BJ (cell line): ENCODE data around the gene ST7L. TPM values are rescaled to one million over a fixed set of nuclear protein-coding genes. Genes with fewer than 3 reads are reported as not detected.

ENCODE experiments used
- CTCF ChIA-PET: fragments of 350-600 bp; formaldehyde crosslinking; extraction: SDS; loops from one replicate; lab custom pipeline; 2021; ENCODE audit warnings: antibody characterized with exemption, inconsistent platforms; lab: Yijun Ruan, JAX
- POLR2A ChIA-PET: fragments of 300-600 bp; sonication (Branson Sonifier 250); formaldehyde crosslinking; extraction: SDS; loops from one replicate; lab custom pipeline; 2021; ENCODE audit warnings: antibody characterized with exemption; lab: Charles Lee
- DNase-seq: peaks from one replicate; pipeline ENCODE4 v3.0.0-alpha.2; 2011; ENCODE audit warnings: low read depth
- H3K27me3 ChIP-seq: 2 replicates; pipeline ENCODE4 v1.6.0; 2011; ENCODE audit warnings: low read length; ENCODE audit not compliant: control insufficient read depth, insufficient read depth
- H3K36me3 ChIP-seq: 2 replicates; pipeline ENCODE4 v1.5.1; 2011; ENCODE audit warnings: low read length; ENCODE audit not compliant: control insufficient read depth, insufficient read depth
- H3K4me3 ChIP-seq: 2 replicates; pipeline ENCODE4 v1.5.1; 2011; ENCODE audit warnings: low read depth, mild to moderate bottlenecking, control low read depth, low read length
- CTCF ChIP-seq: IDR thresholded peaks from 2 replicates; pipeline ENCODE4 v1.5.1; 2011; ENCODE audit warnings: low read depth, mild to moderate bottlenecking, control low read depth, inconsistent platforms, low read length, moderate library complexity; ENCODE audit not compliant: insufficient read depth
- polyA plus RNA-seq: library from polyadenylated mRNA; depleted of rRNA; stranded (reverse); fragments of >200 nt; gene quantifications from 2 replicates; pipeline ENCODE4 v1.2.3, GENCODE V29; 2011

Gene ST7L
- polyA plus RNA-seq, 1 experiment = 7.2 TPM

GRCh38 chr1:112554411-112554810, 64.5 kb downstream of the ST7L start:
- no peaks in the 10 kb centered on the region for H3K27me3 ChIP-seq
- no peak overlapping the region for H3K4me3 ChIP-seq
- POLR2A ChIA-PET = no interaction called here
- DNase-seq = no peak
- no peaks in the 10 kb centered on the region for H3K36me3 ChIP-seq
- TF ChIP-seq CTCF = no peak
- CTCF ChIA-PET = no interaction called here

GRCh38 chr1:112549590-112549989, 69.4 kb downstream of the ST7L start:
- Histone ChIP-seq H3K4me3 (no peak overlapping the region), H3K27me3 (no peaks in the 10 kb centered on the region), H3K36me3 (no peaks in the 10 kb centered on the region)
- no peak for TF ChIP-seq CTCF
- DNase-seq = no peak
- POLR2A ChIA-PET = no interaction called here
- CTCF ChIA-PET = no interaction called here

- no peak for TF ChIP-seq CTCF
Observed at GRCh38 chr1:112548547-112548946, 70.4 kb downstream of the ST7L start.

GRCh38 chr1:112546076-112546475, 72.9 kb downstream of the ST7L start:
- DNase-seq = no peak
- H3K4me3 ChIP-seq = no peak overlapping the region
- H3K36me3 ChIP-seq = no peaks in the 10 kb centered on the region
- no peak for TF ChIP-seq CTCF
- no peaks in the 10 kb centered on the region for H3K27me3 ChIP-seq
- ChIA-PET POLR2A (no interaction called here), CTCF (interaction anchor here (0.8 kb wide), 1 partner anchor 73 kb away, joined by 3 read pairs; the partner anchor contains the start of gene ST7L)

More at GRCh38 chr1:112548547-112548946, 70.4 kb downstream of the ST7L start:
- ChIA-PET POLR2A (no interaction called here), CTCF (interaction anchor here (1.0 kb wide), 1 partner anchor 46 kb away, joined by 4 read pairs; no protein-coding TSS in a partner anchor)
- Histone ChIP-seq H3K27me3 (no peaks in the 10 kb centered on the region), H3K36me3 (no peaks in the 10 kb centered on the region), H3K4me3 (no peak overlapping the region)
- no peak for DNase-seq

- Histone ChIP-seq H3K4me3 (no peak overlapping the region), H3K27me3 (no peaks in the 10 kb centered on the region), H3K36me3 (no peaks in the 10 kb centered on the region)
- TF ChIP-seq CTCF = no peak
- ChIA-PET CTCF (interaction anchor here (1.2 to 2.5 kb wide), 3 partner anchors 11 to 43 kb away, joined by 4 to 7 read pairs (median 4); no protein-coding TSS in a partner anchor), POLR2A (interaction anchor here (0.8 to 1.0 kb wide), 2 partner anchors 21 to 135 kb away, joined by 3 to 4 read pairs; no protein-coding TSS in a partner anchor)
- DNase-seq = no peak
Observed at GRCh38 chr1:112544751-112545150, 74.2 kb downstream of the ST7L start.
